ENCODE results near the gene NPIPB4.
"Not testable (repeated sequence)": the region's sequence is repeated elsewhere in the genome, so short reads cannot be mapped to it uniquely, and the experiment has no call there.

NPIPB4 gene

GRCh38 chr16:21820908-21821465 is 36.6 kb downstream of the NPIPB4 start (continued):
- TF ChIP-seq ZNF121 (tag by site-specific recombination; IDR thresholded peaks at IDR 0.05) (peak; percentile 65), SCRT2 (tag by site-specific recombination; IDR thresholded peaks at IDR 0.05) (0 out of 2 replicates have a peak, but pooled peaks have one; percentile 13), ZBTB1 (tag by site-specific recombination; IDR thresholded peaks at IDR 0.05) (peak; percentile 95; the same call in 1 of the 2 replicates), ZNF223 (tag by site-specific recombination; IDR thresholded peaks at IDR 0.05) (peak; percentile 91), ZNF274 (tag by site-specific recombination; IDR thresholded peaks at IDR 0.05; ENCODE audit: borderline replicate concordance) (peak; percentile 49; the same call in 1 of the 2 replicates), ZNF580 (tag by site-specific recombination; IDR thresholded peaks at IDR 0.05) (peak; percentile 90), ZNF341 (tag by site-specific recombination; IDR thresholded peaks at IDR 0.05; ENCODE audit: low read depth) (peak; percentile 55), ZNF501 (tag by site-specific recombination; IDR thresholded peaks at IDR 0.05) (peak; percentile 80; the same call in 1 of the 2 replicates), REST (tag by site-specific recombination; IDR thresholded peaks at IDR 0.05) (peak; percentile 89), MYNN (tag by site-specific recombination; IDR thresholded peaks at IDR 0.05; ENCODE audit: borderline replicate concordance) (peak; percentile 57; the same call in 1 of the 2 replicates), ZNF548 (tag by site-specific recombination; IDR thresholded peaks at IDR 0.05) (peak; percentile 54; the same call in 1 of the 2 replicates), ZNF140 (tag by site-specific recombination; IDR thresholded peaks at IDR 0.05) (peak; percentile 97), ZNF639 (tag by site-specific recombination; IDR thresholded peaks at IDR 0.05) (peak; percentile 74), BCL11B (tag by site-specific recombination; IDR thresholded peaks at IDR 0.05; ENCODE audit: low read depth) (0 out of 2 replicates have a peak, but pooled peaks have one; percentile 36), PRDM4 (tag by site-specific recombination; IDR thresholded peaks at IDR 0.05) (peak; percentile 46; the same call in 1 of the 2 replicates), ZNF670 (tag by site-specific recombination; IDR thresholded peaks at IDR 0.05; ENCODE audit: low read depth) (0 out of 2 replicates have a peak, but pooled peaks have one; percentile 56), ZNF157 (tag by site-specific recombination; IDR thresholded peaks at IDR 0.05) (peak; percentile 55; the same call in 1 of the 2 replicates), ZNF19 (tag by site-specific recombination; IDR thresholded peaks at IDR 0.05; ENCODE audit: low read depth) (peak; percentile 98), ZNF704 (tag by site-specific recombination; IDR thresholded peaks at IDR 0.05) (peak; percentile 88), ZNF560 (tag by site-specific recombination; IDR thresholded peaks at IDR 0.05; ENCODE audit: borderline replicate concordance) (peak; percentile 99), ZNF791 (tag by site-specific recombination; IDR thresholded peaks at IDR 0.05) (peak; percentile 92), TSHZ1 (tag by site-specific recombination; IDR thresholded peaks at IDR 0.05; ENCODE audit: borderline replicate concordance) (peak; percentile 72; the same call in 1 of the 2 replicates)
- TF ChIP-seq ZNF274 (IDR thresholded peaks at IDR 0.05; ENCODE audit: low read length) = not testable (repeated sequence)

All from HEK293 (cell line).